Omental fat pad (tissue), 4 donors: Measurements from ENCODE around the gene GABRR2. TPM values are rescaled to one million over a fixed set of nuclear protein-coding genes. Genes with fewer than 3 reads are reported as not detected.
"Not testable (repeated sequence)": the region's sequence is repeated elsewhere in the genome, so short reads cannot be mapped to it uniquely, and the experiment has no call there.

Experiments
- ATAC-seq: fragments of 150-250 bp; one replicate; pipeline ENCODE4 v1.9.1; 2016; ENCODE audit warnings: mild to moderate bottlenecking, moderate library complexity; ENCODE audit not compliant: low FRiP score
- DNase-seq: peaks from one replicate; pipeline ENCODE4 v3.0.0-alpha.2; 2019; ENCODE audit warnings: low spot score
- CTCF ChIP-seq, 3 donors: fragments of 450-650 bp; IDR thresholded peaks; one replicate each; pipeline ENCODE4 v1.5.1; 2016 to 2017; ENCODE audit warnings: antibody characterized with exemption in 3 of 3, mild to moderate bottlenecking in 3 of 3, moderate library complexity in 2 of 3
- total RNA-seq, 4 donors: library from RNA; depleted of rRNA; stranded (reverse); fragments of >200 nt; gene quantifications; one replicate each; pipeline ENCODE4 v1.1.0, GENCODE V29; 2016

GABRR2 gene
- total RNA-seq, 4 donors from 2014 or later = 0.50 to 2.4 (median 1.3) TPM

- no peak for TF ChIP-seq CTCF (IDR thresholded peaks at IDR 0.05)
- DNase-seq (no peak), ATAC-seq (no peak)
Measured at GRCh38 chr6:89302195-89302770, 12.8 kb downstream of the GABRR2 start.

GRCh38 chr6:89301586-89302194, 13.4 kb downstream of the GABRR2 start:
- ATAC-seq (no peak), DNase-seq (no peak)
- no peak for TF ChIP-seq CTCF (IDR thresholded peaks at IDR 0.05)

- no peak for TF ChIP-seq CTCF (IDR thresholded peaks at IDR 0.05)
- ATAC-seq (no peak), DNase-seq (no peak)
Measured at GRCh38 chr6:89299466-89299850, 15.6 kb downstream of the GABRR2 start.

GRCh38 chr6:89298680-89299465, 16.2 kb downstream of the GABRR2 start:
- no peak for TF ChIP-seq CTCF (IDR thresholded peaks at IDR 0.05)
- DNase-seq (no peak), ATAC-seq (peak; percentile 57)

- peak; percentile 49 for DNase-seq
- no peak for TF ChIP-seq CTCF (IDR thresholded peaks at IDR 0.05)
- peak; percentile 75 for ATAC-seq
Measured at GRCh38 chr6:89297695-89298351, 17.3 kb downstream of the GABRR2 start.

GRCh38 chr6:89295981-89296380, 19.1 kb downstream of the GABRR2 start:
- DNase-seq = no peak
- no peak for ATAC-seq
- no peak for TF ChIP-seq CTCF (IDR thresholded peaks at IDR 0.05)

- not testable (repeated sequence) for DNase-seq, ATAC-seq
Measured at GRCh38 chr6:89295116-89295515, 20.0 kb downstream of the GABRR2 start.
